A673 (cell line): ENCODE measurements around the gene CERK.

Source experiments
- EZH2 ChIP-seq: fragments of 200-600 bp; sonication (generic); IDR thresholded peaks from 2 replicates; pipeline ENCODE4 v1.6.1; 2017; ENCODE audit warnings: borderline replicate concordance, low read depth, mild to moderate bottlenecking, mixed read lengths, antibody characterized with exemption, low read length; ENCODE audit not compliant: poor library complexity, severe bottlenecking
- TF ChIP-seq, protein P1 (sequence below): fragments of 300-800, 200-600 bp; sonication (generic); conservative IDR thresholded peaks from 2 replicates; pipeline ENCODE4 v1.5.1; 2017; ENCODE audit warnings: low read depth, mild to moderate bottlenecking, antibody characterized with exemption, low read length, moderate library complexity, mixed read lengths

DNA sequence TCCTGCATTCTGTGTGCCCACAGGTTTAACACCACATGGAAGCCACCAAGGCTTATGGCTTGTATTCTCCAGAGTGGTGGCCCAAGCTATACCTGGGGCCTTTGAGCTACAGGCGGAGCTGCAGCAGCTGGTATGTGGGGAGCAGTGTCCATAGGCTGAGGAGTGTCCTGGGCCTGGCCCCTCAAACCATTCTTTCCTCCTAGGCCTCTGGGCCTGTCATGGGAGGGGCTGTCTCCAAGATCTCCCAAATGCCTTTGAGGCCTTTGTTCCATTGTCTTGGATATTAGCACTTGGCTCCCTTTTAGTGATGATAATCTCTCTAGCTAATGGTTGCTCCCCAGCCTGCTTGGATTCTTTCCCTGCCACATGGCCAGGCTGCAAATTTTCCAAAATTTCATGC is 18.0 kb upstream of the CERK start:
- TF ChIP-seq, protein P1, sequence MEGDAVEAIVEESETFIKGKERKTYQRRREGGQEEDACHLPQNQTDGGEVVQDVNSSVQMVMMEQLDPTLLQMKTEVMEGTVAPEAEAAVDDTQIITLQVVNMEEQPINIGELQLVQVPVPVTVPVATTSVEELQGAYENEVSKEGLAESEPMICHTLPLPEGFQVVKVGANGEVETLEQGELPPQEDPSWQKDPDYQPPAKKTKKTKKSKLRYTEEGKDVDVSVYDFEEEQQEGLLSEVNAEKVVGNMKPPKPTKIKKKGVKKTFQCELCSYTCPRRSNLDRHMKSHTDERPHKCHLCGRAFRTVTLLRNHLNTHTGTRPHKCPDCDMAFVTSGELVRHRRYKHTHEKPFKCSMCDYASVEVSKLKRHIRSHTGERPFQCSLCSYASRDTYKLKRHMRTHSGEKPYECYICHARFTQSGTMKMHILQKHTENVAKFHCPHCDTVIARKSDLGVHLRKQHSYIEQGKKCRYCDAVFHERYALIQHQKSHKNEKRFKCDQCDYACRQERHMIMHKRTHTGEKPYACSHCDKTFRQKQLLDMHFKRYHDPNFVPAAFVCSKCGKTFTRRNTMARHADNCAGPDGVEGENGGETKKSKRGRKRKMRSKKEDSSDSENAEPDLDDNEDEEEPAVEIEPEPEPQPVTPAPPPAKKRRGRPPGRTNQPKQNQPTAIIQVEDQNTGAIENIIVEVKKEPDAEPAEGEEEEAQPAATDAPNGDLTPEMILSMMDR: no peak
- TF ChIP-seq EZH2: no peak
